GM19035 (cell line): ENCODE data around the gene MRC1.

Experiments used
- ATAC-seq: cut with Tn5 transposase; IDR thresholded peaks from one replicate; pipeline ENCODE4 v1.9.1; 2021; ENCODE audit not compliant: unreplicated experiment

MRC1 gene

GRCh38 chr10:17842641-17843040 is 33.5 kb downstream of the MRC1 start:
- ATAC-seq, result no peak

DNA sequence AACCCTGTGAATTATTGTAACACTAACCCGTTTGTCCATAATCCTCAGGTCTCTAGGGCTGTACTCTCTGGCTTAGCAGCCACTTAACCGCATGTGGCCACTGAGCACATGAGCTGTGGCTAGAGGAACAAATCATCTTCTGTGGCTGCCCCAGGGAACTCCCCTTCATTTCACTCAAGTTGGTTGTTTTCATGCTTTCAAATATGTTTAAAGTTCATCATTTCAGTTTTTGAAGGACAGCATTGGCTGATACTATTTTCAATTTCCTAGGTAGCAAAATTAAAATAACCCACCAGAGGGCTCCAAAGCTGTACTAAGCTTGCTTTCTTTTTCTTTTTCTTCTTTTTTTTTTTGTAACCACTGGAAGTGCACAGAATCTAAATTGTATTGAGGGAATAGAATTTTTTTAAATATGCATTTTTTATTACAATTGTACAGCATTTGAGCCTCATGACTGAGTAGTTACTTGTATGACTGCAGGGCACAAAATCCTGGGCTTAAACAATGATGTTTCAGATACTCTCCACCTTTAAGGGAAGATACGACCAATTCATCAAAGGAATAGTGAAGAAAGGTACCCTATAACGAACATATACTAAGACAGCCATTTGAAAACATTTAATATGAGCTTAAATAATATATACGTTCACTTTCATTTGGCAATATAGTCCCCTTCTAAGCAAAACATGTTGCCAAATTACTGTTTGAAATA is 38.6 kb downstream of the MRC1 start:
- no peak for ATAC-seq

- ATAC-seq, result no peak
Measured at GRCh38 chr10:17848646-17849045, 39.5 kb downstream of the MRC1 start.

- no peak for ATAC-seq
Measured at GRCh38 chr10:17850501-17850900, 41.4 kb downstream of the MRC1 start.

GRCh38 chr10:17851611-17852010 is 42.5 kb downstream of the MRC1 start:
- no peak for ATAC-seq

DNA sequence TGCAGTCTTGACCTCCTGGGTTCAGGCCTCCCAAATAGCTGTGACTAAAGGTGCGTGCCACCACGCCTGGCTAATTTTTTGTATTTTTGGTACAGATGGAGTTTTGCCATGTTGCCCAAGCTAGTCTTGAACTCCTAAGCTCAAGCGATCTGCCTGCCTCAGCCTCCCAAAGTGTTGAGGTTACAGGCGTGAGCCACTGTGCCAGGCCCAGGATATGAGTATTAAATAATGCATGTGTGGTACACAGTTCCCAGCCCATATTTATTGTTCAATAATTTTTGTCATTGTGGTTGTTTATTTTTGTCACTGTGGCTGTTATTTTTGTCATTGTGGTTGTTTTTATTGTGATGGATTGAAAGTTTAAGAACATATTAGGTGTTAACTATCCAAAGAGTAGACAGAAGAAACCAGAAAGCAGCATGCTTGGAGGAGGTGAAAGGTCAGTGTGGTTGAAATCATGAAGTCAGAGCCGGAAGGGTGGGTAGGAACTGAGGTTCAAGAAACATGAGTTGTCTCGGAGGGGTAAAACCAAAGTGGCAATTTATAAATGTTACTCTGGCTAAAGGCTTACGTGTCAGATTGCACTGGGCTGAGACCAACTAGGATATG is 45.0 kb downstream of the MRC1 start:
- no peak for ATAC-seq

GRCh38 chr10:17857040-17857439 is 47.9 kb downstream of the MRC1 start:
- ATAC-seq, result no peak

- ATAC-seq, result no peak
Measured at GRCh38 chr10:17859492-17860156, 50.5 kb downstream of the MRC1 start.

- no peak for ATAC-seq
Measured at GRCh38 chr10:17861760-17862159, 52.6 kb downstream of the MRC1 start.

GRCh38 chr10:17865351-17865750 is 56.2 kb downstream of the MRC1 start:
- no peak for ATAC-seq

DNA sequence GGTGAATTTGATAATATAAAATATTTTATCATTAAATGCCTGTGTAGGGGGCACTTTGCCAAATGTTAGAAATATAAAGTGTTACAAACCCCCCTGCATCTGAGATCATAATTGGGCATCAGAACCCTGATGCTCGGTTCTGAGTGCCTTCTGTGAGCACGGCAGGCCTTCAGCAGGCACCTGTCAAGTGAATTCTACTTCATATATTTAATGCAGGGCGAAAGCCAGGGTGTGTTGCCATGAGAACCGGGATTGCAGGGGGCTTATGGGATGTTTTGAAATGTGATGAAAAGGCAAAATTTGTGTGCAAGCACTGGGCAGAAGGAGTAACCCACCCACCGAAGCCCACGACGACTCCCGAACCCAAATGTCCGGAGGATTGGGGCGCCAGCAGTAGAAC is 57.2 kb downstream of the MRC1 start:
- no peak for ATAC-seq

- no peak for ATAC-seq
Measured at GRCh38 chr10:17867056-17867455, 57.9 kb downstream of the MRC1 start.

DNA sequence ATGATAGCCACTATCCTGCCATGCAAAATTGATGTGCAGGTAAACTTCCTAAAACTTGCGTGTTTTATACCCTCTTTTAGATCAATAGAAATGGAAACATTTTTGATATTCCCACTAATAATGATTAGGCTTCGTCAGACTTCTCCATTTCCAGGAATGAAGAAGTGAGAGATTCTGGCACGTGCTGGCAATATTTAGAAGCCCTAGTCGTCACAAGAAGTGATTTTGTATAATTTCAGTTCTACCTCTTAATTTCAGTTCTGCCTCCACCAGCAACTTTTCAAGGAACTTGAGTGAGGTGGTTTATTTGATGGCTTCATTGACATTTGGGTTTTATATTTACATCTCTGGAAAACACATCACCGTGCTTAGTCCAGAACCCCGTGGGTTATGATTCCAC is 61.9 kb downstream of the MRC1 start:
- no peak for ATAC-seq

GRCh38 chr10:17872191-17873091 is 63.3 kb downstream of the MRC1 start:
- no peak for ATAC-seq

DNA sequence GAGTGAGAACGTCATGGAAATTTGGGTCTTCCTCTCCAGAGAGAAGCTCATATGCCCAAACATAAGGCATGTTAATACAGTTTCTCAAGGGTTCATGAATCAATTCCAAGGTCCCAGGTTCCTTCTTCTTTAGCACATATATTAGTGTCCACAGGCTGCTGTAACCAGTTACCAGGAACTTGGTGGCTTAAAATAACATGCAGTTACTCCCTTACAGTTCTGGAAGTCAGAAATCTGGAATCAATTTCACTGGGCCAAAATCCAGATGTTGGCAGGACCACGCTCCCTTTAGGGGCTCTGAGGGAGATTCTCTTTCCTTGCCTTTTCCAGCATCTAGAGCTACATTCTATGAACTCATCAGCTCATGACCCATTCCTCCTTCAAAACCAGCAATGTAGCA is 64.8 kb downstream of the MRC1 start:
- no peak for ATAC-seq

- no peak for ATAC-seq
Measured at GRCh38 chr10:17877121-17877520, 68.0 kb downstream of the MRC1 start.

GRCh38 chr10:17878896-17879295 is 69.7 kb downstream of the MRC1 start:
- no peak for ATAC-seq

DNA sequence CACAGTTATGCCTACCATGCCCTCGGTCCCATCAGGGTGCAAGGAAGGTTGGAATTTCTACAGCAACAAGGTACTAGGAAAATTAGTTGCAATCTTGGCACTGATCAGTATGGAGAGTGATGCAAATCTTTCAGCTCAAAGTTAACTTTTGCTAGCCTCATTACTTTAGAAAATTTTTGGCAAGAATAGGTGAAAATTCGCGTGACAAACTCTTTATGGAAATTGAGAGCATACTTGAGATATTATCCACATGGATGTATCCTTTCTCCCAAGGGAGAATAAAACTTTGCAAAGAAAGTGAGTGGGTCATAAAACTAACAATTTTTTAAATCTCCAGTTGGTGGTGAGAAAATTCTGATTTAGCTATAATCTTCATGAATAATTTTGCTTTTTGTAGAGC is 71.5 kb downstream of the MRC1 start:
- no peak for ATAC-seq

DNA sequence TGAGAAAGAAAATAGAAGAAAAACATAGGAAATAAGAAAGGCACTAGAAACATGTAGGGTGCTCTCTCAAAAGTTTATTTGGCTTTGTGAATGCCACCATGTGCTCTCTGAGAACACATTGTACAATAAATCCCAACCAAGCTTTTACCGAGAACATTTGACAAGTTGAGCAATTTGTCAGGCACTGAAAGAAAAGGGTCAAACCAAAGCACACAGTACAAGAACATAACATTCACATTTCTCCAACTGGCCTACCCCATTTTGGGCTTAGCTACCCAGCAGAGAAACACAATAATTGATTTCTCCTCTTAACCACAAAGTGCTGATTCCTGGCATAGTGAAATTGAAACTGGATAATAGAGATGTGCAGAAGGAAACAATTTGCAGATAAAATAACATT is 73.4 kb downstream of the MRC1 start:
- ATAC-seq, result no peak

GRCh38 chr10:17883621-17884020 is 74.5 kb downstream of the MRC1 start:
- no peak for ATAC-seq

DNA sequence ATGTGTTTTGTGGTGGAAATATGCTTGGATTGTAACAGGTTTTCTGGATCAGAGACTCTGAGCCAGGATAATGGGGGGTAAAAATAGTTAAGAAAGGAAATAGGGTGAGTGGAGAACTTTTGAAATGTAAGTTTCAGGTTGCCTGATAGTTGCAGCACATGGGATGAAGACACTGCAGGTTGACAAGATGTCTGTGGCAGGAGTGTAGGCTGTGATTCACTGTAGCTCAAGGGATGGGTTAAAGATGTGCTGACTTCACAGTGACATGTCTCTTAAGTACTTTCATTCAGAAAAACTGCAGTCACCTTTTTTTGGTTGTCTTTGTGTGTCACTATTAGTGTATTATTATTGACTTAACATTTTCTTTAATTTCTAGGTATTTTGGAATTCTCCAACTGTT is 79.0 kb downstream of the MRC1 start:
- ATAC-seq, result no peak
